Muscle layer of colon (tissue), 2 donors: ENCODE results near the gene THOC7.

Experiments used
- H3K27ac ChIP-seq: one replicate; pipeline ENCODE4 v1.7.0; 2013; ENCODE audit warnings: low read depth, mild to moderate bottlenecking, low read length, moderate library complexity
- H3K27me3 ChIP-seq, 2 donors: one replicate each; pipeline ENCODE4 v1.7.0; 2013; ENCODE audit warnings: low read length in 2 of 2, mild to moderate bottlenecking in 2 of 2; ENCODE audit not compliant: insufficient read depth in 2 of 2, control insufficient read depth in 1 of 2
- H3K36me3 ChIP-seq: one replicate; pipeline ENCODE4 v1.7.0; 2013; ENCODE audit warnings: mild to moderate bottlenecking, low read length; ENCODE audit not compliant: insufficient read depth
- H3K4me1 ChIP-seq: one replicate; pipeline ENCODE4 v1.7.0; 2013; ENCODE audit warnings: mild to moderate bottlenecking, low read length; ENCODE audit not compliant: insufficient read depth
- H3K4me3 ChIP-seq, 2 donors: one replicate each; pipeline ENCODE4 v1.7.0; 2013; ENCODE audit warnings: low read length in 2 of 2, low read depth in 1 of 2, mild to moderate bottlenecking in 1 of 2, moderate library complexity in 1 of 2
- H3K9ac ChIP-seq: one replicate; pipeline ENCODE4 v1.7.0; 2013; ENCODE audit warnings: low read length
- H3K9me3 ChIP-seq: one replicate; pipeline ENCODE4 v1.7.0; 2013; ENCODE audit warnings: mild to moderate bottlenecking, low read length
- donor health status: abdominal sarcoma.
- donor health status: Adenocarcinoma of cecum.

Gene THOC7

DNA sequence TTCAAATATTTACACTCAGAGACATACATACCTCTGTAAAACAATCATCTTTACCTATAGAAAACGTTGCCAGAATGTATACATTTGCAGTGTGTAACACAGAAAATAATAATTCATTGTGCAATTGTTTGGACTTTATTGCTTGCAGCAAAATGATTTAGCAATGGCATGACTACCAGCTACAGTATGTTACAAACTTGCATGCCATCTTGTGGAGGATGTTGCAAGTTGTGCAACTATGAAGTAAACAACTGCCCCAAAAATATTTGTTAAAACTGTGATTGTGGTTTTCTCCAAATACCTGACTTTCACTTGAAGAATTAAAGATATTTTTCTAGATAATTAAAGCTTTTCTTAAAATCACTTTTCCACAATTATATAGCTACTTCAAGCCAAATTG, 71.6 kb downstream of the THOC7 start:
- Histone ChIP-seq H3K4me3 (no peak overlapping the region), H3K27ac (no peak overlapping the region), H3K36me3 (no peaks in the 10 kb centered on the region), H3K4me1 (no peaks in the 10 kb centered on the region), H3K9ac (no peak overlapping the region), H3K9me3 (no peaks in the 10 kb centered on the region), H3K27me3 (no peaks in the 10 kb centered on the region)
